Epithelial cell of umbilical artery (primary cell): ENCODE data around the gene QRFPR. TPM values are rescaled to one million over a fixed set of nuclear protein-coding genes. Genes with fewer than 3 reads are reported as not detected.

Experiments
- total RNA-seq: library from RNA; depleted of rRNA; stranded (reverse); fragments of >200 nt; gene quantifications from 2 replicates; pipeline ENCODE4 v1.2.3, GENCODE V29; 2014

The QRFPR gene
- not detected in 2 replicates for total RNA-seq

GRCh38 chr4:121380776-121381462 is at the start of gene QRFPR:
Gene QRFPR (minus strand): TSS chr4:121381018. CDS start chr4:121380647, 371 bp downstream.

Other genes starting within 250 kb of the QRFPR start
- 0.65 and 0.91 TPM in 2 replicates for gene TNIP3, start 216.7 kb downstream of the QRFPR start, total RNA-seq